GM15510 (cell line): ENCODE results near the gene NPTX1.

Experiments
- POLR2A ChIP-seq: IDR thresholded peaks from 3 replicates; pipeline ENCODE4 v1.6.1; 2011; ENCODE audit warnings: borderline replicate concordance; ENCODE audit not compliant: insufficient read length; ENCODE audit errors: extremely low read depth

NPTX1 gene

DNA sequence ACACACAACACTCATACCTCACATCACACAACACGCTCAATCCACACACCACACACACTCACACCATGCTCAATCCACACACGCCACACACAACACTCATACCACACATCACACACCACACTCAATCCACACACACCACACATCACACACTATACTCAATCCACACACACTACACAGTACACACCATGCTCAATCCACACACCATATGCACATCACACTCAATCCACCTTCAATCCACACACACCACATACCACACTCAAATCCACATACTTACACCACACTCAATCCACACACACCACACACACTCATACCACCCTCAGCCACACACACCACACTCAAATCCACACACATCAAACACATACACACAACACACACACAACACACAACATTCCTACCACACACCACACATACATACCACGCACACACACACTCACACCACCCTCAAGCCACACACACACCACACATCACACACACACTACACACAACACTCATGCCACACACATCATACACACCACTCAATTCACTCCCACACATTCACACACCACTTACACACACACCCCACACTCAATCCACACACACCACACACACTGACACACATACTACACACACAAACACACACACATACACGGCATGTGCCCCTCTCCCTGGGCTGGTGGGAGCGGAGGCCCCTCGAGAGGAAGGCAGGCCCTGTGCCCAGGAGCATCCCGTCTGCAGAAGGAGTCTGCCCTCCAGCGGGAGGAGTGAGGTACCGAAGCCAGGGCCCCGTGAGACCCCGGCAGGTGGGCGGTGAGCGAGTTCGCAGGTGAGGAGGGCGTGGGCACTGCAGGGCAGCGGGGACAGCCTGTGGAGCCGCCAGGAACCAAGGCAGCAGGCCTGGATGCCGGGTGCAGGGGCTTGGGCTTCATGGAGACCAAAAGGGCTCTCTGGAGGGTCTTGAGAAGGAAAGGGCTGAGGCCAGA, 35.1 kb upstream of the NPTX1 start:
- no peak for TF ChIP-seq POLR2A

GRCh38 chr17:80510772-80511171, 34.4 kb upstream of the NPTX1 start:
- TF ChIP-seq POLR2A: no peak

DNA sequence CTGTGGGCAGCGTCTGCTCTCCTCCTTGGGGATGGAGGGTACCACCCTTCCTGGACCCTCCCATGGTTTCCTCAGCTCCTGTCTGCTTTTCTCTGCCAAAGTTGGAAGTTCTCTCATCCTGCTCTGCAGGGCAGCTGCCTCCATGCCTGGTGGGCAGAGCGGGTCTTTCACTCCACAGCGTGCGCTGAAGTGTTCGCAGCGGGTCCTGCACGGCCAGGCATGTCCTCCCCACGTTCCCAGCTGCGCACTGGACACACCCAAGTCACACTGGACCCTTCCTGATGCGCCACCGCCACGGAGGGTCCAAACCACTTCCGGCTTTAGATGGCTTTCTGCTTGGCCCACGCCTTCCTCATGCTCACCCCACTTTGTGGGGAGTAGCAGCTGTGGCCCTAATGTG, 33.7 kb upstream of the NPTX1 start:
- no peak for TF ChIP-seq POLR2A

DNA sequence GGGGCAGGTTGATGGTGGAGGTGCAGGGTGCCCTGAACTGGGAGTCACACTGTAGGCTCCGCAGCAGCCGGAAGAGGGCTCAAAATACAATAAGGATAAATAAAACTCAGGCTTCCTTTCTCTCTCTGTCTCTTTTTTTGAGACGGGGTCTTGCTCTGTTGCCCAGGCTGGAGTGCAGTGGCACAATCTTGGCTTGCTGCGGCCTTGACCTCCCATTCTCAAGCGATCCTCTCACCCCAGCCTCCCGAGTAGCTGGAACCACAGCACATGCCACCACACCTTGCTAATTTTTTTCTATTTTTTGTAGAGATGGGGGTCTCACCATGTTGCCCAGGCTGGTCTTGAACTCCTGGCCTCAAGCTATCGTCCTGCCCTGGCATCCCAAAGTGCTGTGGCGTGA, 32.9 kb upstream of the NPTX1 start:
- no peak for TF ChIP-seq POLR2A

DNA sequence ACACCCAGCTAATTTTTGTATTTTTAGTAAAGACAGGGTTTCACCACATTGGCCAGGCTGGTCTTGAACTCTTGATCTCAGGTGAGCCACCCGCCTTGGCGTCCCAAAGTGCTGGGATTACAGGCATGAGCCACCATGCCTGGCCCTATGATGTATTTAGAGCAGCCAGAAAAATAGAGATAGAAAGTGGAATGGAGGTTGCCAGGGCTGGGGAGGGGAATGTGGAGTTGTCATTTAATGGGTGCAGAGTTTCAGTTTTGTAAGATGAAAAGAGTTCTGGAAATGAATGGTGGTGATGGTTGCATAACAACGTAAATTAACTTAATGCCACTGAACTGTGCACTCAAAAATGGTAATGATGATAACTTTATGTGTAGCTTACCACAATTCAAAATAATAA, 31.6 kb upstream of the NPTX1 start:
- no peak for TF ChIP-seq POLR2A

DNA sequence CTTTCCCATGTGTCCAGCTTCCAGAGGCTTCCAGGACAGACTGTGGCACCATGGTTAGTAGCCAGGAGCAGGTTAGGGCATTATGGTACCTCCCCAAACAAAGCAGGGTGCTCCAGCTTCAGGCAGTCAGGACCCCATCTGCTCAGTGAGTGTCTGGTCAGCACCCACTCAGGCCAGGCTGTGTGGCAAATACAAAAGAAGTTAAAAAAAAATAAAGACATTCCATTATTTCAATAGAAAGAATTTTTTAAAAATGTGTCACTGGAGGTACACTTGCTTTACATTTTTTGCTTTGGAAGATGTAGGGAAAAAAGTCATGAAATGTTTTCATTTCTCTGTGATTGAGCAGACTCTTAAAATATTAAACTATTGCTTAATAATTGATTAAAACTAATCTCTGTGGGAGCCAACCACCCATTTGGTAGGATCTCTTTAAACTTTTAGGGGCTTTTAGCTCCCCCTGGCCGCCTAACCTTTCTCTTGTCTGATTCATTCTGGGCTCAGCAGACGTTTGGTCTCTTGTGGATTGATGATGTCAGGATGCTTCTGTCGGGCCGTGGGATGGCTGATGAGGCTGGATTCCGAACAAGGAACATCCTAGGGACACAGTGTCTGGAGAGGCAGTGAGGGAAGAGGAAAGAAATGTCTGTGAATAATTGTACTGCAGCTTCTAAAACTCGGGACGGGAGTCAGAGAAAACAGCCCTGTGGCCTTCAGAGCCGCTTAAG, 28.4 kb upstream of the NPTX1 start:
- no peak for TF ChIP-seq POLR2A

GRCh38 chr17:80503921-80504320, 27.5 kb upstream of the NPTX1 start:
- TF ChIP-seq POLR2A: no peak

GRCh38 chr17:80503031-80503430, 26.6 kb upstream of the NPTX1 start:
- no peak for TF ChIP-seq POLR2A

DNA sequence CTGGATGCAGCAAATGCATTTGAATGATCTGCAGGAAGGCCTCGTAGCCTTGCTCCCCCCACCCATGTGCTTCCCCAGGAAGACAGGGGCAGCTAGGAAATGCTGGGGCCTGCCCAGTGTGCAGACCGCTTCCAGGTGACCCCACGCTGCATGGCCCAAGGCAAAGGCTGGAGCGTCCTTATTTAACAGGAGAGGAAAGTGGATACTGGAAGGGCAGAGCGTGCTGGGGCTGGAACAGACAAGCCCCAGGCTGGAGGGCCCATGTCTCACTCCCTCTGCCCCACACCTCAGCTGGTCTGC, 26.1 kb upstream of the NPTX1 start:
- no peak for TF ChIP-seq POLR2A

- no peak for TF ChIP-seq POLR2A
These were observed 25.6 kb upstream of the NPTX1 start for GRCh38 chr17:80501741-80502577.

- no peak for TF ChIP-seq POLR2A
These were observed 23.7 kb upstream of the NPTX1 start for GRCh38 chr17:80499961-80500665.

DNA sequence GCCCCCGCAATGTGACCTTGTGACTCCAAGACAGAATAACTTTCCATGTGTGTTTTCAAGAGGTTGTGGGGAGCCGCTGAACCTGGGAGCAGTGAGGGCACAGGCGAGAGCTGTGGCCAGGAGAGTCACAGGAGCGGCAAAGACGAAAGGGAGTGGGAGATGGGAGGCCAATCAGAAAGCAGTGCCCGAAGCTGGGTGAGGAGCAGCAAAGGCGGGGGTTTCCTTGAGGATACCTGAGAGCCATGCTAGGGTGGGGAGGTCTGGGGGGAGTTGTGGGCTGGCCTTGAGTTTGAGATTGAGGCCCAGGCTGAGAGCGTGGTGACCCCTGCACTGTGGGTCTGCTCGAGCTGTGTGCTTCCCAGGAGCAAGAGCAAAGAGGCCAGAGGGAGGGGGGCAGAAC, 23.2 kb upstream of the NPTX1 start:
- TF ChIP-seq POLR2A: no peak

- no peak for TF ChIP-seq POLR2A
These were observed 22.6 kb upstream of the NPTX1 start for GRCh38 chr17:80498920-80499410.

DNA sequence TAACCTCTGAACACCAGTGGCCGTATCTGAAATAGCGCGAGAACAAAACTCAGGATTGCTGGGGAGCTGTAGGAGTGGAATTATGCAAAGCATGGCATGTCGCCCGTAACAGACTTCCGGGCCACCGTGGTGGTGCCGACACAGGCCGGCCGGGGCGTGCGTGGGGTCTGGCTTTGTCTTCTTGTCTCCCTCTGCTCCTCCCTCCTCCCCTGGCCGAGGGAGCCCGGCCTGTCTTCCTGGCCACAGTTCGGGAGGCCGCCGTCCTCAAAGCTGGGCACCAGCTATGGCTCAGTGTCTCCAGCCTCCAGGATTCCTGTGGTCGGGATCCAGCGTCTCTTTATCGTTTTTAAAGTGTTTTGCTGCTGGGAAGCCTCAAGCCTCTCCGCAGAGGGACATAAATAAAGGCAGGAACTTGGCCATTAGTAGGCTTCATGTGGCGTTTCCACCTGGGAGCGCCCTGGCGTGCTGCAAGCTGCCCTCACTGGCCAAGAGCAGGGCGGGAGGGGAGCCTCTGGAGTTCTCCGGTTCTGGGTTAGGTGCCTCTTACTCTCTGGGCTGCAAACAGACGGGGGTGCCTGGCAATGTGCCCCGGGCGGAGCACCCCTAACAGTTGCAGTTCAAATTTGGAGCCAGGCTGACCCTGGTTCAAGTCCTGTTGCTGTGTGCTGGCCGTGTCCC, 22.0 kb upstream of the NPTX1 start:
- TF ChIP-seq POLR2A: no peak
